Transverse colon (tissue), 4 donors: ENCODE data around the gene SLBP.

ENCODE experiments used
- CTCF ChIP-seq, 5 experiments: fragments of 200-600 bp in 3 of 5; fragments of 450-650 bp in 2 of 5; sonication (generic) in 3 of 5; IDR thresholded peaks; 1 replicate in 2 of 5; 2 replicates in 3 of 5; pipeline ENCODE4 v1.5.1; 2016 to 2017; ENCODE audit warnings: antibody characterized with exemption in 5 of 5, inconsistent platforms in 3 of 5, mild to moderate bottlenecking in 2 of 5, moderate library complexity in 1 of 5
- EP300 ChIP-seq: sonication (generic); formaldehyde crosslinking; IDR thresholded peaks from one replicate; pipeline ENCODE4 v1.6.1; 2017; ENCODE audit warnings: antibody characterized with exemption, low read depth
- POLR2AphosphoS5 ChIP-seq, 3 donors: sonication (generic); formaldehyde crosslinking; IDR thresholded peaks; one replicate each; pipeline ENCODE4 v1.6.1; 2016; ENCODE audit warnings: antibody characterized with exemption in 3 of 3

GRCh38 chr4:1722551-1723118 is 10.5 kb upstream of the SLBP start:
- no peak for TF ChIP-seq POLR2AphosphoS5 (IDR thresholded peaks at IDR 0.05)
- no peak for TF ChIP-seq CTCF (IDR thresholded peaks at IDR 0.05)
- no peak for TF ChIP-seq EP300
